Measurements from ENCODE around the gene LCP1.

Gene LCP1

DNA sequence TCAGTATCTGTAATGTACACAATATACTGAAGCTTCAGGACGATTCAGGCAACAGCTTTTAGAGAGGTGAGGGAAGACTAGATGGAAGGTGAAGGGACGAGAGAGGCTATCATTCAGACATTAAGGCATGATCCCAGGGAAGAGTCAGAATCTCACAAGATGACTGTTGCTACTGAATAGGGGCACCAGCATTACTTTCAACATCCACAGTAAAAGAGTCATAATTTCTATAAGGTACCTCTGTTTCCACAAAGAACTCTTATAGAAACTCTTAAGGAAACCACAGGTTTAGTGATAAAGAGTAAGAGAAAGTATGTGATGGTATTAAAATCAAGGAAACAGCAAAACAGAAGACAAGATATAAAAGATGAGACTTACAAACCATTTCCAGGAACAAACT lies 23.0 kb downstream of the LCP1 start:
- DNase-seq (ENCODE audit: low spot score): no peak

DNA sequence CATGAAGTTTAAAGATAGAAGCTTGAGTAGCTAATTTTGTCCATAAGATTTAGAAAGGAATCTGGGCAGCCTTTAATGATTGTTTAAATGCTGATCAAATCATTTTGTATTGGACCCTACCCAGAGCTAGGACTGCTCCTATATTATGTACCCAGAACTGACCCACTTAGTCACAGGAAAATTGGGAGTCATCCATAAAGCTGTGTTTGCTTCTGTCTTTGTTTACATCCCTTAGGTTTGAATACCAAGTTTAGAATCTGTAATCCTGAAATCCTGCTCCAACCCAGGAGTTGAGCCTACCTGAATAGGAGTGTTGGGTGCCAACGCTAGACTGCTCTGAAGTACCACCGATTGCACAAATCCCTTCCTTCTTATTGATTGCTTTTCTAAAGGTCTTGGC lies 23.8 kb downstream of the LCP1 start:
- no peak for DNase-seq (ENCODE audit: low spot score)

DNA sequence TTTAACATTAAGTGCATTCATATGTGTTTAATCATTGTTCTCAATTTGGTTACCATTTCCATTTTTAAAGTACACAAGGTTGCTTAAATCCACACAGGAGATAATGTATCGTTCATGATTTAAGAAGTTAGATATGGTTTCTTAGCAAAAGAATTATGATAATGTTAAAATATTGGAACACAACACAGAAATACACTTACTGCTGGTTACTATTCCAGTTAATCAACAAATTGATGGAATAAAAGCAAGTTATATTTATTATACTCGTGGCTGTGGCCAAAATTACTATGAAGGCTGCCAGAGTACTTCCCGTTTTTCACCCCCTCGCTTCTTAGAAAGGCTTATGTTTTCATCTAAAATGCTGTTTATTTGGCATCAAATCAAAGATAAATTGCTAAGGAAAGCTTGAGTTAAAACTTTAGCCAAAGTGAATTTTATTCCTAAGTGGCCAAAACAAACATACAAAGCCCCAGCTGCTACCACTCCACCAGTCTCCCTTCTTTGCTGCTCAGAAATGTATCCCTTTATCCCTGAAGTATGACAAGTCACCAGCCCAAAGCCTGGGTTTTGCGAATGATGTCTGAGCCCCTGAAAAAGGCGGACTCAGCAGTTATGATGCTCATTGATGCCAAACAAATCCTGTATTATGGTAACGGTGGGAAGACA lies 27.7 kb downstream of the LCP1 start:
- no peak for DNase-seq (ENCODE audit: low spot score)

DNA sequence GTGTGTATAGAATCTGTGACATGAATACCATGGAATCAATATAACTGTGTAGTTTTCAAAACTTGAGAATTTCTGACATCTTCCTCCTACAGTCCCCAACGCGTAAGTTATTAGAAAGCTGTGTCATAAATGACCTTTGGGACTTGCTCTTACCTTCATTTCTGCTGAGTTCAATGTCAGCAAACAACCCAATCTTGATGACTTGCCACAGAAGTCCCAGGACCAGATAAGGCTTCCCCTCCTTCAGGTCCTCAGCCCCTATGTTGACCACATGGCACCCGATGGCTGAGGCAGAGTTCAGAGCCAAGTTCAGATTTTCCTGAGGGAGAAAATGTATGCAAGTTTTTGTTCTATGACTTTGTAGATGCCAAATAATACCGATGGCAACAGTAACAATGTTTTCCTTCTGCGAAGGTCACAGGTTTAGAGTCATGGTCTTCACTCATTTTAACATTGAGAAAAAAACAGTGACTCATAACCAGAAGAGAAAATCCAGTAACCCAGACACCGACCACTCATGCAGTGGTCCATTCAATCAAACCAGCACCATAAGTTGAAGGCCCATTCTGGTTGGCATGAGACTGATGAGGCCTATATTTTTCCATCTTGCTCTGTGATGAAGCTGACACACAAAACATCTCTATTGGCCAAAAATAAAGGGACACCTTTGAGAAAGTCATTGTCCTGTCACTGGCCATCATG lies 29.2 kb downstream of the LCP1 start:
- DNase-seq (ENCODE audit: low spot score): no peak

DNA sequence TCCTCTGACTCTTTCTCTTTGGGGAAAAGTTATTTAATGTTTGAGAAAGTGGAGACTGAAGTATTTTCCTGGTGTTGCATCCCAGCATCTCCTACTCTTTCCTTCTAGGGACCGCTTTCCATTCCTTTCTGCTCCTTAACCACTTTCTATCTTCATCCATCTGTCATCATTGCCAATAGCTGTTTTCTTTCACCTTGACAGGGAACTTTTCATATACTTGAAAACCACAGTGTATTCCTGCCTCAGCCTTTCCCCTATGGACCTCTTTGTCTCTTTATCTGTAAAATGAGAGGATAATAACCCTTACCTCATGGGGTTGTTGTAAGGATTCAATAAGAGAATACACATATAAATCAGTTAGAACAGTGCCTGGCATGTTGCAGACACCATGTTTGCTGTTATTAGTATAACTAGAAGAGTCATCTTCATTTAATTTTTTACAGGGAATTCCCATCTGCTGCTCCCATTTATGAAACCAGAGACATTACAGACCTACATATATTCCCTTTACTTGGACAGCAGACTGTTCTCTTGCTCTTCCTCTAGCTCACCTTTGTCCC lies 31.8 kb downstream of the LCP1 start:
- no peak for DNase-seq (ENCODE audit: low spot score)

DNA sequence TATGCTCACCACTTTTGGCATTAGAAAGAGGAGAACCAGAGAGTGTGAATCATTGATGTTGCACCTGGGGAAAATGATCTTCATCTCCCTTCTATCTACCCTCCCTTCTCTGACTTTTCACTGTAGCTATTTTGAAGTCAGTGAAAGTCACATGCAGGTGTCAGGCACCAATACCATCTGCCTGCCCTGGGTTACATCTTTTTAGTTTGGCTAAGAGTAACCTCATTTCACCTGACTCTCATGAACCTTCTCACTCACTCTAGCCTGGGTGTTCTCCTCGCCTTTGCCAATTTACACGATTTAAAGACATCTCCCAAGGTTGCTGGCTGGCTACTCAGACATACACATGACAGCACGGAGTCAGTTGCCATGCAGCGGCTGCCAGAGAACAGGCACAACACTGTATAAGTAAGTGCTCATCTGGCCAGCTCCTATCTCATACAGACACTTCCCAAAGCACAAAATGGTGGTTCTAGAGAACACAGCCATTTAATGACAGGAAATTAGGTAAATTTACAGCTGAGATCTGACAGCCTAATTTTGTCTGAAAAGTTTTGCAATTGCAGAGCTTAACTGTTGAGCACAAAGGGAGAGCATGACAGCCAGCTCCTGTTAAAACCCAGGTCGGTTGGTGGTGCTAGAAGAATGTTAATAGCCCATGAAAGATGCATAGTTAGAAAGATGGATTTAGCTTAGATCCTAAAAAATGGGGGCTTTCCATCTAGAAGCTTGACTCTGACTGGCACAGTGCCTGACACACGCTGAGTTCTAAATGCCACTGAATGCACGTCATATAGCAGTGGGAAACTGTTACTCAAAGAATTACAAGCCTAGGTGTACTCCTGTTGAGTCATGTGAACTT lies 32.5 kb downstream of the LCP1 start:
- no peak for DNase-seq (ENCODE audit: low spot score)

DNA sequence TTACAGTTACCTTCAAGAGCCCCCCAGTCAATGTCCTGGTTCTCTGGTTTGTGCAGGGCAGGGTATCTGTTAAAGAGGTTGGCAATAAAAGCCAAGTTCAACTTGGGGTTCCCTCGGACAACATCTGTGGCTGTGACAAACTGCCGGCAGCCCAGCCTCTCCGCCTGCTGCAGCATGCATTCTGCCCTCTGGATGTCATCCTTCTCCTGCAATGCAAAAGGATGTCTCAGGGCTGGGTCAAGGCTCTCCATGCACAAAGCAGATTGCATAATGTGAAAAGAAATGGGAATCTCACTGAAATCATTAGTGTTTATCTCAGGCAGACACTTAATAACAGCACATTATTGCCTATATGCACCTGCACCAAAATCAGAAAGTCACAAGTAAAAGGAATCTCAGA lies 35.1 kb downstream of the LCP1 start:
- DNase-seq (ENCODE audit: low spot score): no peak

DNA sequence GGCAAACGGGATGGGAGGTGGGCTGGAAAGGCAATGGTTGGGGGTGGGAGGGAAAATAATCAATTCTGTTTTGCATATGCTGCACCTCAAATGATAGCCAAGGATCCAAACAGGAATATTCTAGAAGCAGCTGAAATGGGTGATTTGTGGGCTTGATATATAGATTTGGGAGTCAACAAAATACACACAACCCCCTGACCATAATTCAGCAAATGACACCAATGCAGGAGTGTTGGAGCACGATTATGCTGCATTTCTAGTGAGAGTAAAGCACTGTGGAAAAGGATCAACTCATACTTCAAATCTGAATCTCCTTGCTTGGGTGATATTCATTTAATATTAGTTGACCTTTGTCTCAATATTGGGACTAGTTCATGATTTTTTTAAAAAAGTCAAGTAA lies 36.0 kb downstream of the LCP1 start:
- DNase-seq (ENCODE audit: low spot score): no peak

DNA sequence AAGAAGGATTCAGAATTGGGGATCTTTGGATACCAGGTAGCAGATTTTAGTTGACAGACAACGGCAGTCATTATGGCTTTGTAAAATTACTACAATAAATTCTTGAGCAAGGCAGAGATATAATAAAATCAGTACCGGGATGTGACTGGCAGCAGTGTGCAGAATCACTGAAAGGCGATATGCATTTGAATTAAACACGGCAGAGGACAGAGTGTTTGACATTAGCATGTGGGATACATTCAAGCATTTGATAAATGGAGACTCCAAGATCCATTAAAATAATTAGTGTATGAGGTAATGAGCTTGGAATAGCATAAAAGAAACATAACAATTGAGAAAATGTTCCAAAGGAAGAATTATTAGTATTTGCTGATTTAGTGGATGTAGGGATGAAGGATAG lies 36.8 kb downstream of the LCP1 start:
- no peak for DNase-seq (ENCODE audit: low spot score)

DNA sequence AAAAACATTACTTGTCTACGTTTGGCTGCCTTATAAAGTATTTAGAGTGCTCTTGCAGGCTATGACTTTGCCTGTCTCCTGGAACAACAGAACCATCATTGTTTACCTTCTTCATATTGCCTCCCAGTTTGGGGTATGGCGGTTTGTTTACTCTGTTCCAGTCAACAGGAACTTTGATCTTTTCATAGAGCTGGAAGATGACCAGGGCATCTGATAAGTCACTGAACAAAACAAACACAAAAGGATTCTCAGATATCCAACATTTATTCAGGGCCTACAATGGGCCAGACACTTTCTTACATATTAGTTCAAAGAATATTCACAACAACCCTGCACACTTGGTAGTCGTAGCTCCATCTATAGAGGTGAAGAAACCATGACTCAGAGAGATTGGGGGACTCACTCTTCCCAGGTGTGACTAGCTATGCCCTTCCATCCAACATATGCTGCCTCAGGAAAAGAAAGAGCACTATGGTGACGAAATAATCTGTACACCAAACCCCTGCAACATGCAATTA lies 38.7 kb downstream of the LCP1 start:
- no peak for DNase-seq (ENCODE audit: low spot score)

DNA sequence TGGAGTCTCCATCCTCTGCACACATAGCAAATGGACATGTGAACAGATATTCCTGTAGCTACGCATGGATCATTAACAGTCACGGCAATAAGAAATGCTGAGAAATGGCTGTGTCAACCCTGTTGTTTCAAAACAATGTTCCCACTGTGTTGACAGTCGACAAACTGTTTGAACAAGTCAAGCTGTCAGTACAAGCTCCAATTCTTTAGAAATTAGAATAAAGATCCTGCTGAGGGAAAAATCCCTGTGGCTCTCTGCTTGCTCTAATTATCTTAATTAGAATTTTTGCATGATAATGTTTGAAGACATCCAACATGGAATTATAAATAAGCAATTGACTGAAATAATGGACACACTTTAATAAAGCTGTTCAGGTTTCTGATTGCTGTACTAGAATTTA lies 39.2 kb downstream of the LCP1 start:
- DNase-seq (ENCODE audit: low spot score): no peak

DNA sequence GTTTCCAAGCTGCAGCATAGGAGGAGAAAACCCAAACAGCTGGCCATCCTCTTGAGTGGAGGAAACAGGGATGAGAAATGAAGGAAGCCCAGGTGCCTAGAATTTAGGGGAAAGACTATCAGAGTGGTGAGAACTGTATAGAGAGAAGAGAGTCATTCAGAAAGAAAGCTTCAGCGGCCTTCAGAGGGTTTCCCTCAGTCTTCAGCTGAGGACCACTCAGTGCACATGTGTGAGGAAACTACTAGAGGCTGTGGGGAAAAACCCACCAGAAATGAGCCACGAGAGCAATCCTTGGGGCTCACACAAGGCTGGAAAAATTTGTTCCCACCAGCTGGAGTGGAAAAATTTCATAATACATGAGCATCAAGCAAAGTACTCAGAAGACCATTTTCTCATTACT lies 41.9 kb downstream of the LCP1 start:
- no peak for DNase-seq (ENCODE audit: low spot score)

DNA sequence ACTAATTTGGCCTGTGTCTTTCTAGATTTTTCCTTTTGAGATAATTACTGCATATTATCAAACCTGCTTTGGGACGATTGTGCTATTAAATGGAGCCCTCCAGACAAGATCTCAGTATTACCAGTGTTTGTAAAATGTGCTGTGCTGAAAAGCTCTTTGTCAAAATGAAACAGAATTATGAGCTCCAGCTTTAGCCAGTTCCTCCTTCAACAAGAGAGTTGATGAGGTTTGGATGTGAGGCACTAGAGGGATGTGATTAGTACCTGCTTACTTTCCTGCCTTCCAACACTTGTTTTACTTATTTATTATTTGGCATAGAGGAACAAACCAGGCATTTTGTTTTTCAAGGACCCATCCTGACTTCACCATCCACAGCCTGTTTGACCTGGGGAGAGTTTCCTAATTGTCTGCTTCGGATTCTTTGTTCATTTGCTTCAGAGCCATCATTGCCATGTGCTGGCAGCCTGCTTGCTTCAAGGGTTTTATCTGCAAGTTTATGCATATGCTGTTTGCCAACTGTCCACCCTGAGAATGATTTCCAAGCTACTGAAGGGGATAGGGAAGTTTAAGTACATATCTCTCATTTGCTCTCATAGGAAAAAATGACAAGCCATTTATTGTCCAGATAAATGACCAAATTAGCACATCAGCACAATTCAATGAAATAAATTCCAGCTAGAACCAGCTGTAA lies 44.2 kb downstream of the LCP1 start:
- no peak for DNase-seq (ENCODE audit: low spot score)

DNA sequence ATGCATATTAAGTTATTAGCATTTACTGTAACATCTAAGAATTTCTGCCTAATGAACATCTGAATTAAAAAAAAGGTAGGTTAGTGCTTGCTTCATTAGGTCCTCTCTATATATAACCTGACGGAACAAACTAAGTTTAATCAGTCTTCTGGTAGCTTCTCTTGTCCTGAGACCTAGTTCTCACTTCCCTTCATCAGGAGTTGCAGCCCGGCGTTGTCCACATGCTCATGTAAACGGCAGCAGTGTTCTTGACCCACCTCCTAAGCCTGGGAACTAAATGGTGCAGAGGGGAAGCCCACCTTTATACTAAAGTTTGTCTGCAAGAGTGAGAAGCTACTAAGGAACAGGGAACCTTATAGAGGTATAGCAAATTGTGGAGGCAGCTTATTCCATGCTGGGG lies 45.3 kb downstream of the LCP1 start:
- no peak for DNase-seq (ENCODE audit: low spot score)

DNA sequence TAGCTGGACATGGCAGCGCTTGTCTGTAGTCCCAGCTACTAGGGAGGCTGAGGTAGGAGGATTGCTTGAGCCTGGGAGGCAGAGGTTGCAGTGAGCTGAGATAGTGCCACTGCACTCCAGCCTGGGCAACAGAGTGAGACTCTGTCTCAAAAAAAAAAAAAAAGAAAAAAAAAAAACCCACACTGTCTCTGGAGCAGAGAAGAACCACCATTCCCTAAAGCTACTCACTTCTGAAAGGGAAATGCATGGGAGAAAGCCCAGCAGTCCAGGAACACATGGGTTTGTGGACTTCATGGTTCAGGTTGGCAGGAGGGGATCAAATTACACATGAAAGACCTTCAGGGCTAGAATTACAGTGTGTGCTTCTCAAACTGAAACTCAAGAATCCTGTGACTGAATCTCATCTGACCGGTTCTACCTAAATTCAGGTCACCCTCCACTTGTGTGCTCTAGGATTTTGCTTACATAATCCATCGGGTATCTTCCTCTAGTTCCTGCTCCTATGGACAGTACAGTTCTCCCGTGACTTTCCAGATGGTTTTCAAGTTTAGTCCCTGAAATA lies 46.9 kb downstream of the LCP1 start:
- DNase-seq (ENCODE audit: low spot score): no peak

DNA sequence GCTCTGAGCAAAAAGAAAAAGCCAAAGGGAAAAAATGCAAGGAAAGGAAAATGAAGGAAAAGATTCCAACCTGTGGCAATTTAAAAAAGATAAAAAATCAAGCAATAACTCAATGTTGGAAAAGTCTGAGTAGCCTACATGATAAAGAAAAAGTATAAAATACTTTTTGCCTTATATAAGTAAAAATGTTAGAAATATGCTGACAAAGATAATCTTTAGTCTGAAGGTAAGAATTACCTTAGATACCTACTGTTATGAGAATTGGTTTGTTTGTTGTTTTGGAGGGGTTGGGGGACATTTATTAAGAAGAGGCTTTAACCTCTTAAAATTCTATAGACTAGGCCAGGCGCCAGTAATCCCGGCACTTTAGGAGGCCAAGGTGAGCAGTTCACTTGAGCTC lies 47.5 kb downstream of the LCP1 start:
- no peak for DNase-seq (ENCODE audit: low spot score)

DNA sequence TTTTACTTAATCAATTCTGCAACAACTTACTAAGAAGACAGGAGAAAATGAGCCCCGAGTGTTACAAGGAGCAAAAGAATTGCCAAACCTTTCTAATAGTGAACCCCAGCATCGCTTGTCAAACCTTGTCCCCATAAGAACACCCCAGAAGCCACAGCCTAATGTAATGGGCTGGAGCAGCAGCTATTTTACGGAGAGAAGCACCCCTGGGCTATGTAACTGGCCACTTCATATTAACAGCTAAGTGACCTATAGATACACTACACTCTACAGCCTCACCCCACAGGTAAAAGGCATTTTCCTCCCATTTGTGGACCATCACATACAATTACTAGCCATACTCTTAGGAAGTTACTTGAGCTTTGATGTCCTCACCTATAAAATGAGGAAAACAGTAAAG lies 49.9 kb downstream of the LCP1 start:
- DNase-seq (ENCODE audit: low spot score): no peak

DNA sequence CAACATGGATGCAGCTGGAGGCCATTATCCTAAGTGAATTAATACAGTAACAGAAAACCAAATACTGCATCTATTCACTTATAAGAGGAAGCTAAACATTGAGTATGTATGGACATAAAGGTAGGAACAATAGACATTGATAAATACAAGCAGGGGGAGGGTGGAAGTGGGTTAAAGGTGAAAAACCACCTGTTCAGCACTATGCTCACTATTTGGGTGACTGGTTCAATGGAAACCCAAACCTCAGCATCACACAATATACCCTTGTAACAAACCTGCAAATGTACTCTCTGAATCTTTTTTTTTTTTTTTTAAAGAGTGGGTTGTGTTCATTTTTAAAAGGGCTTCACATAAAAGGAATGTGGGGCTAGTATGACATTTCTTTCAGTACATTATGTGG lies 50.3 kb downstream of the LCP1 start:
- no peak for DNase-seq (ENCODE audit: low spot score)

DNA sequence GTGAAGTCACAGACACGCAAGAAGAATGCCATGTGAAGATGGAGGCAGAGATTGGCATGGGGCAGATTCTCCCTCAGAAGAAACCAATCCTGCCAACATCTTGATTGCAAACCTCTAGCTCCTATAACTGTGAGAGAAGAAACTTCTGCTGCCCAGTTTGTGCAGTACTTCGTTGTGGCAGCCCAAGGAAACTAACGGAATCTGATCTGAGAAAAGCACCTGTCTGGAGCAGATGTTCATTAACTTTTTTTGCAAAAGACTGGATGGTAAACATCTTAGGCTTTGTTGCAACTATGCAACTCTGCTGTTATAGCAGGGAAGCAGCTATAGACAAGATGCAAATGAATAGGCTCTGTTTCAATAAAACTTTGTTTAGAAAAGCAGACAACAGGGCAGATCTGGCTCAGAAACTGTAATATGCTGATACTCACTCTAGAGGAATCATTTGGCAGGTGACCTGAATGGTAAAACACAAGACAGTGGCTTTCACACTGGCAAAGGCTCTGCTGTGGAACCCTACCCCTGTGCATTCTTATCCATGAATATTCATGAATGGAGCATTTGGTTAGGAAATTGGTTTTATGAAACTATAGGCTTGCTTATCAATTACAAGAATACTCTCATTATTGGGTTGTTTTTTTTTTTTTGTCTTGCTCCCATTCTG lies 51.9 kb downstream of the LCP1 start:
- no peak for DNase-seq (ENCODE audit: low spot score)

DNA sequence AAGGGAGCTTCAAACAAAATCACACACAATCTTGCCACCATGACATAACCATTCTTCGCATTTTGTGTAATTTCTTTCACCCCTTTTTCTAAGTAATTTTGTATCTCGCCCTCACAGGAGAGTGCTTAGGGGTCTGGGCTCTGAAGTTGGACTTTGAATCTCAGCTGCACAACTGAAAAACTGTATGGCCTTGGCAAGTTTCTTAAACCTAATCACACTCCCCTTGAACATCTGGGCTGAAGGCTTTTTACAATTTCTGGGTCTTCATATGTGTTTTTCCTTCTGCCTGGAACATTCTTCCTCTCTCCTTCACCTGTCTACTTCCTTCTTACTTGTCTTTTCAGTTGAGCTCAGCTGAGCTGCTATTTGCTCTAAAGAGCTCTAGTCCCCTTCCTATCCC lies 52.9 kb downstream of the LCP1 start:
- no peak for DNase-seq (ENCODE audit: low spot score)

DNA sequence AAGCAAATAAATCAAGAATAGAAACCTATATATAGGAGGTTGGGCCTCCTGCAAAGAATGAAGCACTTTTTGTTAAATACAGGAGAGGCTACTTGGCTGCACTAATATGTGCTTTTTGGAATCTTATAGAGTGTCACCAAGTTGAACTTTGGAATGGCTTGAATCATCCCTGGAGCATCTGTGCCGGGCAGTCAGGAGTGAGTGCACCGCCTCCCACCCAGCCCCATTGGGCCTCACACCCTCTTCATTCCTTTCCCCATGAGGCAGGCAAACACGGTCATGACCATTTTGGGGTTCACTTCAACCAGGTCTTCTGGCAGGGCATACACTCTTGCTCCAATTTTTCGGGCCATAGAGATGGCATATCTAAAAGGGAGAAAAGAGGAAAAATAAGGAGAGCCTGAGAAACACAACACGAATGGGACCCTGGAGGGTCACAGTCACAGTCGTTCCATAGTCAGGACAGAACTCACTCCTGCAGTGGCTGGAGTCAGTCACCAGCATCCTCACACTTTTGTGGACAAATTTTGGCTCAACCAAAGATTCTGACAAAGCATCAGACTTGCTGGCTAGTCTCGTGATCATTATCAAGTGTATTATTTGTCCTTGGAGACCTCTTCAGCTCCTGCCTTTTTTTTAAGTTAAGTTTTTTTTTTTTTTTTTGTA lies 54.5 kb downstream of the LCP1 start:
- no peak for DNase-seq (ENCODE audit: low spot score)

All from kidney capillary endothelial cell (primary cell).